ENCODE results near the gene ZBTB7A. TPM values are rescaled to one million over a fixed set of nuclear protein-coding genes. Genes with fewer than 3 reads are reported as not detected.

ZBTB7A gene
- total RNA-seq, 4 donors from 2014 or later, result 64.9 to 97.7 (median 86.7) TPM

- Histone ChIP-seq H3K27me3 (no peaks in the 10 kb centered on the region), H3K27ac (no peak overlapping the region), H3K9me3 (no peaks in the 10 kb centered on the region), H3K4me1 (peaks cover 3 to 35% (median 22%) of the 10 kb centered on the region in 4 donors), H3K4me3 (no peak overlapping the region), H3K36me3 (no peaks in the 10 kb centered on the region)
- WGBS, 2 donors, result 16 to 19% methylated on average over 2 of the region's 2 CpGs
- no peak for DNase-seq (ENCODE audit: low spot score in 2 of 2)
- TF ChIP-seq EP300 (IDR thresholded peaks at IDR 0.05) (no peak), POLR2A (IDR thresholded peaks at IDR 0.05) (no peak), CTCF (IDR thresholded peaks at IDR 0.05) (no peak)
Measured at GRCh38 chr19:4081441-4082129, 14.9 kb upstream of the ZBTB7A start.

- no peaks in the 10 kb centered on the region for H3K27me3 ChIP-seq
- H3K4me3 ChIP-seq, result no peak overlapping the region
- WGBS, 2 donors, result 73 to 82% methylated on average over 6 of the region's 6 CpGs
- H3K27ac ChIP-seq, result no peak overlapping the region
- H3K36me3 ChIP-seq, result no peaks in the 10 kb centered on the region
- H3K4me1 ChIP-seq, result peaks cover 3 to 31% (median 22%) of the 10 kb centered on the region in 4 donors
- TF ChIP-seq POLR2A (IDR thresholded peaks at IDR 0.05), result no peak
- TF ChIP-seq EP300 (IDR thresholded peaks at IDR 0.05), result no peak
- TF ChIP-seq CTCF (IDR thresholded peaks at IDR 0.05), result no peak
- DNase-seq (ENCODE audit: low spot score in 2 of 2), result no peak
- H3K9me3 ChIP-seq, result no peaks in the 10 kb centered on the region
Measured at GRCh38 chr19:4080473-4080872, 13.8 kb upstream of the ZBTB7A start.

- Histone ChIP-seq H3K9me3 (no peaks in the 10 kb centered on the region), H3K27me3 (no peaks in the 10 kb centered on the region), H3K36me3 (no peaks in the 10 kb centered on the region), H3K27ac (peak overlapping the region; percentile 56 to 87 (median 82)), H3K4me1 (peaks cover 3 to 18% (median 14%) of the 10 kb centered on the region in 4 donors), H3K4me3 (peak overlapping the region; percentile 40 to 66 (median 64))
- WGBS, 2 donors, result 4 to 9% methylated on average over 24 to 31 of the region's 33 CpGs
- DNase-seq (ENCODE audit: low spot score in 2 of 2), result peak; percentile 73 to 76
- TF ChIP-seq EP300 (IDR thresholded peaks at IDR 0.05) (no peak), POLR2A (IDR thresholded peaks at IDR 0.05) (no peak), CTCF (IDR thresholded peaks at IDR 0.05) (no peak)
Measured at GRCh38 chr19:4077800-4078684, 11.3 kb upstream of the ZBTB7A start.

- H3K4me3 ChIP-seq, result no peak overlapping the region
- peak overlapping the region in 3 of 4 donors; percentile 81 to 87 (median 84) for H3K27ac ChIP-seq
- H3K4me1 ChIP-seq, result peaks cover 3 to 18% (median 14%) of the 10 kb centered on the region in 4 donors
- no peaks in the 10 kb centered on the region for H3K9me3 ChIP-seq
- 84% methylated on average over 3 of the region's 3 CpGs for WGBS, 2 donors
- DNase-seq (ENCODE audit: low spot score in 2 of 2), result no peak
- H3K27me3 ChIP-seq, result no peaks in the 10 kb centered on the region
- H3K36me3 ChIP-seq, result no peaks in the 10 kb centered on the region
- TF ChIP-seq CTCF (IDR thresholded peaks at IDR 0.05) (no peak), EP300 (IDR thresholded peaks at IDR 0.05) (no peak), POLR2A (IDR thresholded peaks at IDR 0.05) (no peak)
Measured at GRCh38 chr19:4077007-4077374, 10.3 kb upstream of the ZBTB7A start.

GRCh38 chr19:4075373-4075772 is 8.7 kb upstream of the ZBTB7A start:
- DNase-seq (ENCODE audit: low spot score in 2 of 2), result no peak
- Histone ChIP-seq H3K36me3 (no peaks in the 10 kb centered on the region), H3K4me3 (no peak overlapping the region), H3K27me3 (no peaks in the 10 kb centered on the region), H3K9me3 (no peaks in the 10 kb centered on the region), H3K4me1 (peaks cover 3 to 18% (median 14%) of the 10 kb centered on the region in 4 donors), H3K27ac (no peak overlapping the region)
- TF ChIP-seq EP300 (IDR thresholded peaks at IDR 0.05) (no peak), POLR2A (IDR thresholded peaks at IDR 0.05) (no peak), CTCF (IDR thresholded peaks at IDR 0.05) (no peak)
- WGBS, 2 donors, result 46 to 47% methylated on average over 9 of the region's 9 CpGs

All from tibial nerve (tissue), 4 donors.